T-helper 2 cell treated with Interferon-gamma antibody and Interleukin-4, amounts not matched to agents 5 μg/mL and 100 μg/mL, for 36 hours (primary cell): ENCODE results near the gene ANO3.
"Not testable (repeated sequence)": the region's sequence is repeated elsewhere in the genome, so short reads cannot be mapped to it uniquely, and the experiment has no call there.

Source experiments
- DNase-seq: peaks from one replicate; pipeline ENCODE4 v3.0.0; 2021; ENCODE audit warnings: low spot score
- H3K27ac Mint-ChIP-seq: one replicate; pipeline ENCODE4 v1.8.0; 2021; ENCODE audit warnings: mild to moderate bottlenecking, mixed read lengths
- H3K27me3 Mint-ChIP-seq: one replicate; pipeline ENCODE4 v1.8.0; 2021; ENCODE audit warnings: low read depth, mixed read lengths
- H3K36me3 Mint-ChIP-seq: one replicate; pipeline ENCODE4 v1.8.0; 2021; ENCODE audit warnings: low read depth, mixed read lengths
- H3K4me1 Mint-ChIP-seq: one replicate; pipeline ENCODE4 v1.8.0; 2021; ENCODE audit warnings: low read depth, mixed read lengths
- H3K4me3 Mint-ChIP-seq: one replicate; pipeline ENCODE4 v1.8.0; 2022; ENCODE audit warnings: mild to moderate bottlenecking, moderate library complexity, mixed read lengths
- H3K9me3 Mint-ChIP-seq: one replicate; pipeline ENCODE4 v1.8.0; 2021; ENCODE audit warnings: mixed read lengths

ANO3 gene

GRCh38 chr11:26583550-26583949 is 251.6 kb downstream of the ANO3 start:
- H3K27me3 Mint-ChIP-seq, result no peaks in the 10 kb centered on the region
- no peaks in the 10 kb centered on the region for H3K4me1 Mint-ChIP-seq
- no peak overlapping the region for H3K27ac Mint-ChIP-seq
- peaks cover 18% of the 10 kb centered on the region for H3K9me3 Mint-ChIP-seq
- no peaks in the 10 kb centered on the region for H3K36me3 Mint-ChIP-seq
- no peak for DNase-seq
- no peak overlapping the region for H3K4me3 Mint-ChIP-seq

DNA sequence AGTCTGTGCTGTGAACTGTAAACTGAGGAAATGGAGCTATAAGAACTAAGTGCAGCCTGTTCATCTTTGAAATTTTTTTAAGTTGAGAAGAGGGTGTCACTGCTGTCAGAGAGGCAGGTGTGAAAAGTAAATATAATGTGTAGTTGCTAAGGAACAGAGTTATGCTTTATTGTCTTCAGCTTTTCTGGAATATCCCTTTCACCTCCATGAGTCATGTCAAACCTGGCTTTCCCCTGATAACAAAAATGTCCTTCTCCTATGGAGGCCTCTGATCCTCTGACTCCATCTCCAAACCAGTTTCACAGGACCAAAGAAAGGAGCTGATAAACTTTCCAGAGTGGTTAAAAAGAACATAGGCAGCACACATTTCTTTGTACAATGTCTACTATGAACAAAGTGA is 252.9 kb downstream of the ANO3 start:
- Mint-ChIP-seq H3K4me3 (no peak overlapping the region), H3K36me3 (no peaks in the 10 kb centered on the region), H3K9me3 (peaks cover 26% of the 10 kb centered on the region), H3K27me3 (no peaks in the 10 kb centered on the region), H3K27ac (no peak overlapping the region), H3K4me1 (no peaks in the 10 kb centered on the region)
- no peak for DNase-seq

- Mint-ChIP-seq H3K27me3 (no peaks in the 10 kb centered on the region), H3K36me3 (no peaks in the 10 kb centered on the region), H3K27ac (no peak overlapping the region), H3K4me3 (no peak overlapping the region), H3K4me1 (no peaks in the 10 kb centered on the region), H3K9me3 (peaks cover 40% of the 10 kb centered on the region)
- DNase-seq, result no peak
Measured at GRCh38 chr11:26587073-26587472, 255.1 kb downstream of the ANO3 start.

- peaks cover 40% of the 10 kb centered on the region for H3K9me3 Mint-ChIP-seq
- no peaks in the 10 kb centered on the region for H3K36me3 Mint-ChIP-seq
- no peak for DNase-seq
- no peak overlapping the region for H3K4me3 Mint-ChIP-seq
- no peaks in the 10 kb centered on the region for H3K4me1 Mint-ChIP-seq
- no peak overlapping the region for H3K27ac Mint-ChIP-seq
- H3K27me3 Mint-ChIP-seq, result no peaks in the 10 kb centered on the region
Measured at GRCh38 chr11:26593691-26594090, 261.8 kb downstream of the ANO3 start.

- H3K27ac Mint-ChIP-seq, H3K36me3 Mint-ChIP-seq, H3K27me3 Mint-ChIP-seq, H3K4me1 Mint-ChIP-seq, H3K4me3 Mint-ChIP-seq, DNase-seq: not testable (repeated sequence)
- H3K9me3 Mint-ChIP-seq, result peaks cover 36% of the 10 kb centered on the region
Measured at GRCh38 chr11:26595207-26595865, 263.4 kb downstream of the ANO3 start.

GRCh38 chr11:26597049-26597689 is 265.2 kb downstream of the ANO3 start:
- not testable (repeated sequence) for H3K36me3 Mint-ChIP-seq, H3K27ac Mint-ChIP-seq

GRCh38 chr11:26597899-26598298 is 266.0 kb downstream of the ANO3 start:
- H3K4me3 Mint-ChIP-seq, result no peak overlapping the region
- no peaks in the 10 kb centered on the region for H3K27me3 Mint-ChIP-seq
- no peaks in the 10 kb centered on the region for H3K36me3 Mint-ChIP-seq
- peaks cover 42% of the 10 kb centered on the region for H3K9me3 Mint-ChIP-seq
- no peaks in the 10 kb centered on the region for H3K4me1 Mint-ChIP-seq
- no peak for DNase-seq
- H3K27ac Mint-ChIP-seq, result no peak overlapping the region

More at GRCh38 chr11:26597049-26597689, 265.2 kb downstream of the ANO3 start:
- not testable (repeated sequence) for DNase-seq, H3K4me3 Mint-ChIP-seq, H3K4me1 Mint-ChIP-seq, H3K27me3 Mint-ChIP-seq
- H3K9me3 Mint-ChIP-seq, result peaks cover 40% of the 10 kb centered on the region

DNA sequence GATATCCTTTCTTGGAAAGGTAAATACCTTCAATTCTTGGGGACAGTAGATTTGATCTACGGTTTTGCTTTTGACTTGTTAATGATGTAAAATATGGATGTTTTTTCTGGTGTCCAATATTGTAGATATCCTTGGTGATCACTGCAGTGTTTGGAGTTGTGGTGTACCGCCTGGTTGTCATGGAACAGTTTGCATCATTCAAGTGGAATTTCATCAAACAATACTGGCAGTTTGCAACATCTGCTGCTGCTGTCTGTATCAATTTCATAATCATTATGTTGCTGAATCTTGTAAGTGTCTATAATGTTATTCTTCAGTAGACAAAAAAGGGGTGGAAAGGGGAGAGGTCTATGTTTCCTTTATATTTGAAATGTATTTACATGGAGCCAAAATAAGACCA is 267.5 kb downstream of the ANO3 start:
- no peaks in the 10 kb centered on the region for H3K36me3 Mint-ChIP-seq
- no peaks in the 10 kb centered on the region for H3K4me1 Mint-ChIP-seq
- no peak overlapping the region for H3K27ac Mint-ChIP-seq
- DNase-seq, result no peak
- peaks cover 44% of the 10 kb centered on the region for H3K9me3 Mint-ChIP-seq
- no peaks in the 10 kb centered on the region for H3K27me3 Mint-ChIP-seq
- no peak overlapping the region for H3K4me3 Mint-ChIP-seq

DNA sequence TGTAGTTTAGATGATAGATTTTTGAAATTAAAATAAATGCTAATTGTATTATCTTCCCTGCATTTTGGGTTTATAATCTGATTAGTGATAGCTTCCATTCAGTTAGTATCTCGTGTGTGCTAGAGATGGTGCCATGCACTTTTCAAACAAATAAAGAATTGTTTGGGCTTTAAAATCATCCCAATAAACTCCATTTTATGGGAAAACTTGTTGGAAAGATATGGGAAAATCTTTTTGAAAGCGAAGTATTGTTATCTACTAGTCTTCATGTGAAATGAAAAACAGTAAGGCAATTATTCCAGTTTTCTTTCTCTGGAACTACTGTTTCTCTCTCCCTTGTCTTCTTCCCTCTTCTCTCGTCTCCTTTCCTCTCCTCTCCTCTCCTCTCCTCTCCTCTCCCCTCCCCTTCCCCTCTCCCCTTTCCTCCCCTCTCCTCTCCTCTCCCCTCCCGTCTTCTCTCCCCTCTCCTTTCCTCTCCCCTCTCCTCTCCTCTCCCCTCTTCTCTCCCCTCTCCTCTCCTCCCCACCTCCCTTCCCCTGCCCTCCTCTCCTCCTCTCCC is 268.0 kb downstream of the ANO3 start:
- peaks cover 44% of the 10 kb centered on the region for H3K9me3 Mint-ChIP-seq
- no peaks in the 10 kb centered on the region for H3K36me3 Mint-ChIP-seq
- H3K27ac Mint-ChIP-seq, result no peak overlapping the region
- no peak overlapping the region for H3K4me3 Mint-ChIP-seq
- H3K4me1 Mint-ChIP-seq, result no peaks in the 10 kb centered on the region
- no peaks in the 10 kb centered on the region for H3K27me3 Mint-ChIP-seq
- DNase-seq, result no peak

GRCh38 chr11:26607725-26608506 is 276.0 kb downstream of the ANO3 start:
- no peak overlapping the region for H3K4me3 Mint-ChIP-seq
- H3K36me3 Mint-ChIP-seq, result no peaks in the 10 kb centered on the region
- no peak for DNase-seq
- H3K27me3 Mint-ChIP-seq, result no peaks in the 10 kb centered on the region
- H3K27ac Mint-ChIP-seq, result no peak overlapping the region
- no peaks in the 10 kb centered on the region for H3K4me1 Mint-ChIP-seq
- peaks cover 19% of the 10 kb centered on the region for H3K9me3 Mint-ChIP-seq

- H3K4me3 Mint-ChIP-seq, result no peak overlapping the region
Measured at GRCh38 chr11:26608507-26609146, 276.7 kb downstream of the ANO3 start.

GRCh38 chr11:26613759-26614158 is 281.8 kb downstream of the ANO3 start:
- H3K9me3 Mint-ChIP-seq, result no peaks in the 10 kb centered on the region

More at GRCh38 chr11:26608507-26609146, 276.7 kb downstream of the ANO3 start:
- Mint-ChIP-seq H3K4me1 (no peaks in the 10 kb centered on the region), H3K27me3 (no peaks in the 10 kb centered on the region), H3K9me3 (peaks cover 19% of the 10 kb centered on the region), H3K27ac (no peak overlapping the region), H3K36me3 (no peaks in the 10 kb centered on the region)
- no peak for DNase-seq

GRCh38 chr11:26618441-26618840 is 286.5 kb downstream of the ANO3 start:
- H3K36me3 Mint-ChIP-seq, result no peaks in the 10 kb centered on the region
- no peaks in the 10 kb centered on the region for H3K9me3 Mint-ChIP-seq
- no peak overlapping the region for H3K4me3 Mint-ChIP-seq
- no peak overlapping the region for H3K27ac Mint-ChIP-seq
- H3K27me3 Mint-ChIP-seq, result no peaks in the 10 kb centered on the region
- H3K4me1 Mint-ChIP-seq, result no peaks in the 10 kb centered on the region
- no peak for DNase-seq

More at GRCh38 chr11:26613759-26614158, 281.8 kb downstream of the ANO3 start:
- Mint-ChIP-seq H3K27me3 (no peaks in the 10 kb centered on the region), H3K27ac (no peak overlapping the region), H3K4me3 (no peak overlapping the region), H3K36me3 (no peaks in the 10 kb centered on the region), H3K4me1 (no peaks in the 10 kb centered on the region)
- DNase-seq, result no peak
